ENCODE results near the gene TAS1R2.
"Not testable (repeated sequence)": the region's sequence is repeated elsewhere in the genome, so short reads cannot be mapped to it uniquely, and the experiment has no call there.

Gene TAS1R2

GRCh38 chr1:18859560-18859959 lies at the start of gene TAS1R2:
Gene TAS1R2 (minus strand): TSS chr1:18859660. CDS start chr1:18859660, 0 bp downstream.
- DNase-seq = no peak

GRCh38 chr1:18907917-18908845 lies 48.7 kb upstream of the TAS1R2 start:
- DNase-seq = no peak

GRCh38 chr1:18907021-18907916 lies 47.8 kb upstream of the TAS1R2 start:
- peak; percentile 85 for DNase-seq

GRCh38 chr1:18903291-18903756 lies 43.9 kb upstream of the TAS1R2 start:
- DNase-seq = no peak

- peak; percentile 97 for DNase-seq
Measured at GRCh38 chr1:18902523-18903290, 43.2 kb upstream of the TAS1R2 start, which contains the start of gene ALDH4A1. Gene ALDH4A1 (minus strand): TSS chr1:18902555. CDS start chr1:18902523, 32 bp downstream.

- no peak for DNase-seq
Measured at GRCh38 chr1:18901952-18902522, 42.6 kb upstream of the TAS1R2 start.

DNA sequence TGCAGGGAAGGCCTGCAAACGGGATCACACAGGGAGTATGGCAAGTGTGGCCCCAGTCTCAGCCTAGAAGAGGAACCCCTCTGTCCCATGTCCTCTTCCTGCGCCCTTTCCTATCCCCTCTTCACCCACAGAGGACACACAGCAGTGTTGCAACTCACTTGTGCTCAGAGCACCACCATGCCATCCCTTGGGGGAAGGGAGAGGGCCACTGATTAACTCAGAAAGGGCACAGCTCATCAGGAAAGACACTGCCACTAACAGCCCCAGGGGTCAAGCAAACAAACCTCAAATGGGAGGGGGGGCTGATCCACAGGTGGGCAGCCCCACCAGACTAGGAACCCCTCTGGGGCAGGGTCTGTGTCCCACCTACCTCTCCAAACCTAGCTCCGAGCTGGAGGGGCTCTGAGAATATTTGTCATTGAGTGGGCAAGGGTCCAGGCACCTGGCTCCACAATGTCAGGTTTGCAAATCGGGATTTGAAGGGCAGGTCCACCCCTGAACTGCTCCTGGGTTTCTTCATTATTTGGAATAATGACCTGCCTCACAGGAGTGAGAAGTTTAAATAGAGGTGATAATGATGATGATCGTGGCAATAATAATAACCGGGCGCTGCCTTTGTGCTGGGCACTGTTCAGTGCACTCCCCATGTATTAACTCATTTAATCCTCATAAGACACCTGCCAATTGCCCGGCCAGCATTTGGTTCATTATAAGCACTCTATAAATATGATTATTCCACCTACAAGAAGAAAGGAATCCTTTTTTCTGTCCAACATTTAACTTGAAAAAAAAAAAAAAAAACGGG lies 41.9 kb upstream of the TAS1R2 start:
- DNase-seq = no peak

DNA sequence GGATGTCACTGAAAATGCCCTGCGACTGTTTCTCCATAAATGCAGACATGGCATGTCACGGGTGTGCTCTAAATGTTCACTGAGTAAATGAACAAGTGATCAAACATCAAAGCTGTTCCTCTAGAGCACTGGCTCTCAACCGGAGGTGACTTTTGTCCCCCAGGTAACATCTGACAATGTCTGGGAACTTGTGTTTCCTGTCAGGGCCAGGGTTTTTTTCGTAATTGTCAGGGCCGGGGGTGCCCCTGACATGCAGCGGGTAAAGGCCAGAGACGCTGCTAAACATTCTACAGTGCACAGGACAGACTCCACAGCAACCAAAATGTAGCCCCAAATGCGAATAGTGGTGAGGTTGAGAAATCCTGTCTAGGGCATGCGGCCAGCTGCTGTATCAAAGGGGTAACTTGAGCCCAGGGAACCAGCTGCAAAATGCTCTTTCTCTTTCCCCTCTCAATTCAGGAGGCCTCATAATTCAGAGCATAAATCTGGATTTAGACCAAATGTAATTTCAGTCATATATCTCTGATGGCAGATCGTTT lies 40.9 kb upstream of the TAS1R2 start:
- DNase-seq = no peak

DNA sequence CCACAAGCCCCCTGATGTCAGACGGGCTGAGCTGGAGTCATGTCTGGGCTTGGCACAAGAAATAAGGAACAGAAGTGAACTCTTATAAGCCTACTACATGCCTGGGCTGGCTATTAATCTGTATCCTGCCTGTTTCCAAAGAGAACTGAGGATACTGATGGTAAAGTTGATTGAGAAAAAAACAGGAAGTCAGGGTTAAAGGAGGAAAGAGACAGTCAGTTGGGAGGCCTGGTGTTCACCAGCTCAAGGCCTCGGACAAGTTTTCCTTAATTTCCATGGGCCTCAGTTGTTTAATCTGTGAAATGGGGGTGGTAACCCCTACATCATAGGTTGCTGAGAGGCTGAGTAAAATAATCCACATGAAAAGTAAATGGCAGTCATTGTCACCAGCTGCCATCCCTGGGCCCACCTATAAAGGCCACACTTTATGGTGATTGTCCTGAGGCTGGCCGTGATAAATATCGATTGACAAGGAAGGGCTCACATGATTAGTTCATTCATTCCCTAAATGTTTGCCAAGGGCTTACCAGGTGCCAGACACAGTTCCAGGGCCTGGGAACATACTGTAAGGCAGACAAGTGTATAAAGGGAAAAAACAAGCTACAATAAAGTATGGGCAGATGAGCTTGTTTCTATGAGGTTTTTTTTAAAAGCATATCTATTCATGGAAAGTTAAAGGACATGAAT lies 40.0 kb upstream of the TAS1R2 start:
- DNase-seq = no peak

DNA sequence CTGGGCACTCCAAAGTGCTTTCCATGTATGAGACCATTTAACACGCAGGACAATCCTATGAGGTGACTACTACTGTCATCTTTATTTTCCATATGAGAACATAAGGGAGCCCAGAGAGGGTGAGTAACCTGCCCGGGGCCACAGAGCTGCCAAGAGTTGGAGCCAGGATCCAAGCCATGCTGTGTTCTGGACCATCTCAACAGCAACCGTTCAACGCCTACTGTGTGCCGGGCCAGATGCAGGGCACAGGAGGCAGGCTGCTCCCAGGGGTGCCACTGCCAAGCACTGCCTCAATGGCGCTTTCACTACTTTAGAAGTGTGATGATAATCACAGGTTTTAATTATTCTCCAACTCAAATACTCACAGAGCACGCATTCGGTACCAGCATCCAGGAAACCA lies 39.1 kb upstream of the TAS1R2 start:
- no peak for DNase-seq

GRCh38 chr1:18895317-18895716 lies 35.9 kb upstream of the TAS1R2 start:
- no peak for DNase-seq

- no peak for DNase-seq
Measured at GRCh38 chr1:18893120-18893519, 33.7 kb upstream of the TAS1R2 start.

DNA sequence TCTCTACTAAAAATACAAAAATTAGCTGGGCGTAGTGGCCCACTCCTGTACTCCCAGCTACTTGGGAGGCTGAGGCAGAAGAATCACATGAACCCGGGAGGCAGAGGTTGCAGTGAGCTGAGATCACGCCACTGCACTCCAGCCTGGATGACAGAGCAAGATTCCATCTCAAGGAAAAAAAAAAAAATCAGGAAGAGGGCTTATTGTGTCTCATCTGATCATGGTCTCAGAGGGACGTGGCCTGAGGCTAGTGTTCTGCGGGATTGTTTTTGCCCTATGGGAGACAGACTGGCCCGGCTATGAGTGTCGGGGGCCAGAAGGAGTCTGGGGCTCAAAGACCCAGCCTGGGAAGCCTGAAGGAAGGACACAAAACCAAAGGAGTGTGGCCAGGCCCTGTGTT lies 32.4 kb upstream of the TAS1R2 start:
- DNase-seq = not testable (repeated sequence)

DNA sequence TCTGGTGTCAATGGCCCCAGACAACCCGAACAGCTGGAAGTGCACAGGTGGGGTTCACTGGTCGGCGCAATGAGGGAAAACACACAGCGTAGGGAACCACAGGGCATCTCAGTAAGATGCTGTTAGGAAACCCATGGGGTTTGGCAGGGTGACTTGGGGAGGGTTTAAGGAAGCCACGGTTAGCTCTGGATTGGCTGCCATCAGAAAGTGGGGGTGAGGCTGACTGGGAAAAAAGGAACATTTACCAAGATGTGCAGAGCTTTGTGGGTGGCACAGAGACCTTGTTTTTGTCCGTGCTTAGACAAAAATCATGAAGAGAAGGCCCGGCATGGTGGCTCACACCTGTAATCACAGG lies 31.9 kb upstream of the TAS1R2 start:
- no peak for DNase-seq

GRCh38 chr1:18890706-18891425 lies 31.4 kb upstream of the TAS1R2 start:
- DNase-seq = no peak

DNA sequence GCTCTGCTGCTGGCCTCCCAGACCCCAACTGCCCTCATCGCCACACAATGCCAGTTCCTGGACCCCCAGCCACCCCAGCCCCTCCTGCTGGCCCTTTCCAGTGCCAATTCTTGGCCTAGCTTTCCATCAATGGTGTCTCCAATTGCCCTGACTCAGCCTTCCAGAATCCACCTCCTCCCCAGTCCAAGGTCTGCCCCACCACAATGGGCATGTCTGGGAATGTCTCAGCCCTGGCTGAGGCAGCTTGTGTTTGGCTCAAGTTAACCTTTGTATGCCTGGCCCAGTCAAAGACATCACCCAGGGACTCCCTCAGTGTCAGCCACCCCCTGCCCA lies 26.5 kb upstream of the TAS1R2 start:
- DNase-seq = no peak

- DNase-seq = no peak
Measured at GRCh38 chr1:18885311-18886002, 26.0 kb upstream of the TAS1R2 start.

- no peak for DNase-seq
Measured at GRCh38 chr1:18884727-18885126, 25.3 kb upstream of the TAS1R2 start.

DNA sequence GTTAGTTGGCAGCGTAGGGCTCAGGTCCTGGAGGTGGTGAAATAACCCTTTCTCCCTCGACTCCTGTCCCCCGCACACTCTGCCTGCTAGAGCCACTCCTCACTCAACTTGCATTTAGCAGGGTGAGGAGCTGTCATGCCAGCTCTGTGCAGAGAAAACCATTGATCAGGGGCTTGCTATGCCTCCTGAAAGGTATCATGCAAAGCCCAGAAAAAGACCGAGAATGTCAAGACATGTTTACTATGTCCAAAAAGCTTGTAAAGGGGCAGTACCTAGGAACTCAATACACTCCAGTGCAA lies 24.9 kb upstream of the TAS1R2 start:
- DNase-seq = no peak

All from CD4-positive, alpha-beta T cell treated with Interleukin-21 for 1 hour (primary cell).